NCI-H146 treated with DMSO at 0.1 percent for 48 hours (cell line): ENCODE measurements around the gene PRKRA.
"Not testable (repeated sequence)": the region's sequence is repeated elsewhere in the genome, so short reads cannot be mapped to it uniquely, and the experiment has no call there.

ENCODE experiments used
- DNase-seq: peaks from one replicate; lab custom pipeline; 2025; ENCODE audit not compliant: unreplicated experiment; lab: John Stamatoyannopoulos, UW

The PRKRA gene

GRCh38 chr2:178414266-178415247 is 36.4 kb downstream of the PRKRA start:
- DNase-seq = peak; percentile 84

- peak; percentile 57 for DNase-seq
These were observed 37.3 kb downstream of the PRKRA start for GRCh38 chr2:178413472-178414265.

- not testable (repeated sequence) for DNase-seq
These were observed 38.5 kb downstream of the PRKRA start for GRCh38 chr2:178412453-178412852.

- no peak for DNase-seq
These were observed 38.9 kb downstream of the PRKRA start for GRCh38 chr2:178412047-178412446.

DNA sequence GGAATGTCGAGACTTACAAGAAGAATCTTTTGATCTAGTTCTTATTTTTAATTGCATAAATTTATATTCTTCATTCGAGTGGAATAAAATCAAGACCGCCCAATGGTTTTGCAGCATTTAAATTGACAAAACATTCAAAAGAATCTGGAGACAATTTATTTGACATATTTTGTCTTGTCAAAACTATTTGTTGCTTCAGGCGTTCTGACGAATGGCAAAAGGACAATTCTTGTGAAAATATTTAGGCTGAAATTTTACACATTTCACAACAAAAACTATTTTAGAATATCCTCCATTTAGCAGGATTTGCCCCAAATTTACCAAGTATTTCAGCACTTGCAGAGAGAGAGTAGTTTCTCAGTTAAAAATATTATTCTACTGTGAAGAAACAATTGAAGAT is 41.7 kb downstream of the PRKRA start:
- no peak for DNase-seq

GRCh38 chr2:178404368-178404767 is 46.6 kb downstream of the PRKRA start:
- DNase-seq = no peak

- DNase-seq = no peak
These were observed 47.2 kb downstream of the PRKRA start for GRCh38 chr2:178403671-178404306.

DNA sequence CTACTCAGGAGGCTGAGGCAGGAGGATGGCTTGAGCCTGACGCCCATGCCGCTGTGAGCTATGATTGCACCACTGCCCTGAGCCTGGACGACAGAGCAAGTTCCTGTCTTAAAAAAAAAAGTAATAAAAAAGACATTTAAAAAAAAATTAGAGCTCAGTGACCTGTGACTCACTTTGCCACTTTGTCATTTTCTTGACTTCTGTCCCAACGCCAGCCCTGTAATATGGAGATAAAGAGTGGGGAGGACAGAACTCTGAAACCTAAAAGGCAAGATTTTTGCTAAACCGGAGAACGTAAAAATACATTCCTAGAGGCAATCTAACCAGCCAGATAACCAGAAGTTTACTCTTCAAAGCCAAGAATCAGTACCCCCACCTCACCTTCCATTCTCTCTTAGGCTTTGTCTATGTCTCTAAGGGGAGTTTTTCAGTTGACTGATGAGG is 49.0 kb downstream of the PRKRA start:
- DNase-seq = no peak

DNA sequence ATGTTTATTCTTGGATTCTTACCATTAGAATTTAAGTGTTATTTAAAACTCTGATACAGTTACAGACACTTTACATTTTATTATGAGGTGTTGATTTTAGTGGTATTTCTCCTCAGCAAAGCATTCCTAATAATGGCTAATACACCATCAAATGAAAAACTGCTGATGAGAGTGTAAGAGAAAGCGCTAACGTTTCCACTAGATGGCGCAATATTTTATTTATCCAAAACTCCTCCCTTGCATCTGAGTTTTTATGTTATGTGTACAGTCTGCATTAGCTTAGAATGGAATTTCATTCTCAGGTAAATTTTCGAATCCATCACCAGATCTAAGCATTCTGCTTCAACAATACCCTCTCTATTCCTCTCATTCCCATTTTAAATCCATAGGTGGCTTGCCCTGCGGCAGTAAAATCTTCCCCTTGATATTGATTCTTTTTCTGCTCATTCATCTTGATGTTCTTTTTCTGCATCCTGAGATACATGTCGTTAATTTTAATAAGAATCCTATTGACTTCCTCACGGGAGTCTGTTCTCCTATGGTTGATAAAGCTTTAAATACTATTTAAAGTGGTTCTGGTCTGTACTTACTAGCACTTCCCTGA is 53.9 kb downstream of the PRKRA start:
- peak; percentile 46 for DNase-seq

DNA sequence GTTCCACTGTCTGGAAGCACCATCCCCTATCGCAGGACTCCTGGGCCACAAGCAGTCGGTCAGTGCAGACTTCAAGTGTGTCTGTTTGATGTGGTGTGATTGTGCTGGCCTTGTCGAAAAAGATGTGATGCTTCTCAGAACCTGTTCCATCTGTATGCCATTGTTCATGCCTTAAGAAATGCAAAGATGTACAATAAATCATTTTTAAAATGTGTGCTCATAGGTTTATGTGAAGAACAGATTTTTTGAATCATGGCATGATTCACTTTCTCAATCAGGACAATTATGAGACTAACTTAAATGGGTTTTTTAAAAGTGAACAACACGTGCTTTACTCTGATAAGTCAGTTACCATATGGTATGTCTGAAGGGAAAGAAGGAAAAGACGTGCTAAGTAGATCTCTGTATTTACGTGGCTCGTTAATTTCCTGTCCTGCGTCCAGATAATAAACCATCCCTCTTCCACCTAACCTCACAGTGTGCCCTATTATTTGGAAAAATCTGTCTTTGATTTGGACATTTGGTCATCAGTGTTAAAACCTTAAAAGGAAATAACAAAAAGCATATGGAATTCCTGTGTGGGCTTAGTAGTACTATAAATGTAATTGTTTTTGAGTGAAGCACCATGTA is 54.9 kb downstream of the PRKRA start:
- DNase-seq = no peak

DNA sequence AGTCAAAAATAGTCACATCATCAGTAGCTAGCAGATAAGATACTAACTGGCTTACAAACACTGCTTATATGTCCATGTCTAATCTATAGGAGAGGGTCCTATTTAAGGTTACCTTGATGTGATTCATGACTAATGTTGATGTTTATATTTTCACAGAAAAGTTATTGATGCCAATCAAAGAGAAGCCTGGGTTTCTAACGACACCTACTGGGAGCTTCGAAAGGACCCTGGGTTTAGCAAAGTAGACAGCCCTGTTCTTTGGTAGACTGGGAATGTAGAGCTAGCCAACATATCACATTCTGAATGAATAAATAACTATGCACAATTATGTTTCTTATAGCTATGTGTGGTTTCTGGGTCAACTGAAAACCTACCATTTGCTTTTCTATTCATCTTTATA is 55.7 kb downstream of the PRKRA start:
- DNase-seq = no peak

- no peak for DNase-seq
These were observed 56.1 kb downstream of the PRKRA start for GRCh38 chr2:178394859-178395258.

DNA sequence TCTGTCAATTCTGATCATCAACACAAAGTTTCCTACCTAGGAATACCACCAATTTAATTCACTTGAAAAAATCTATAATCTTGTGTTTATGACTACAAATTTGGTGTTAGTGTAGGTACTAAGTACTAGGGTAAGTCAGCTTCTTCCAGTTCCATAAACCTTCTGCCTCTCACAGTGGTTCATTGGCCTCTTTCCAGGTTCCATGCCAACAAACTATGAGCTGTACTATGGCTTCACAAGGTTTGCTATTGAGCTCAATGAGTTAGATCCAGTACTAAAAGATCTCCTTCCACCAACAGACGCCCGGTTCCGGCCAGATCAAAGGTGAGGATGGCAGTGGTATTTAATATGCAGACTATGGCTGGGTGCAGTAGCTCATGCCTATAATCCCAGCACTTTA is 58.8 kb downstream of the PRKRA start:
- DNase-seq = no peak

DNA sequence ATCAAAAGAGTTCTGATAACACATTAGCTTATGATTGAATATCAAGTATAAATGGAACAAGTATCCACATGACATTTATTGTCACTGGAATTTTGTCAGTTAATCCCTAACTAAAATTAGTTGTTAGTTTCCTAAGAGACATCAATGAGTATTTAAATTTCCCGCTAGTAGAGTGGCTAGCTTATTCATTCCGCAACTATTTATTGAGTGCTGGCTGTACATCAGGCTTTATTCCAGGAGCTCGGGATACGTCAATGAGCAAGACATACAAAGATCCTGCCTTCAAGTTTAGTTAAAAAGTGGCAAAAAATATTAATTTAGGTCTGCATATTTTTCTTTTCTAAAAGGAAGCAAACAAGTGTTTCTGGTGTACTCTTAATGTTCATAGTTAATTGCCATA is 59.3 kb downstream of the PRKRA start:
- no peak for DNase-seq

- no peak for DNase-seq
These were observed 62.7 kb downstream of the PRKRA start for GRCh38 chr2:178388287-178388686.

- DNase-seq = no peak
These were observed 63.9 kb downstream of the PRKRA start for GRCh38 chr2:178386986-178387597.

DNA sequence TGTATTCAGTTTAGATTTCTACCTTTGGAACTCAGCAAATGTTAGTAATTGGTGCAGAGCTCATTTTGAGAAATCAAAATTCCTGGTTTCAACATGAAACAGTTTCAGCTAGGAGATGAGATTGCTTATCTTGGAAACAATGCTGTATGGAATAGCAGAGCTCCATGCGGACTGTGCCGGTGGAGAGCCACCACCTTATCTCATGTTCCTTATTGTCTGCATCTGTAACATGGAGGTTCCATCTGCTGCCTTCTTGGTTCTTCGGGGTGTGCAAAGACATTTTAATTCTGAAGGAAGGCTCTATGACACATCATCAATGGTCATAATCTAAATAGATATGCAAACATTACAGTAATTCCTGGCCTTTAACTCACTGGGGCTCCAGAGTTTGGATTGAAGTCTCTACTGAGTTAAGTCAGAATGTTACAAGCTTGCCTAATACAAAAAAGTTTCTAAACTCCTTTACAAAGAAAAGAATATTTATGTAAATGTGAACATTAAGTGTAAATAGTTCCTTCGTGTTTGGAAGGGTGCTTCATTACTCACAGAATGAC is 65.3 kb downstream of the PRKRA start:
- DNase-seq = no peak

DNA sequence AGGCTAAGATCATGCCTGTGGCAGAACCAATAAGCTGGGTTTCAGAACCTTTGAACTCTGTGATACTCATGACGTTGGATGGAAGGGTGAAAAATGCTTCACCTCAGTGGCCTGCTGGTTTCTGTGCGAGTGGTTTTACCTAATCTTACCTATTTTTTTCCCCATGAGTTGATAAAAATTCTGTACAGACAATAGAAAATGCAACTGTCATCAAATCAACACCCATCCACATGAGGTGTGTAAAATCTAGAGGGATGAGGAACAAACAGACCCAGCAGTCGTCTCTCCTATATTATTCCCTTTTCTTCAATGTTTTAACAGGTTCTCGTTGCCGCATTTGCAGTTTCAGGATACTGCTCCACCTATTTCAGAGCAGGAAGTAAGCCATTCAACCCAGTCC is 67.3 kb downstream of the PRKRA start:
- DNase-seq = no peak
